HEK293 (cell line): ENCODE results near the gene PCID2.

ENCODE experiments used
- INSM2 ChIP-seq: fragments of 450-650 bp; formaldehyde crosslinking; IDR thresholded peaks from 2 replicates; pipeline ENCODE4 v1.5.1; 2016; ENCODE audit warnings: missing biosample characterization, missing genetic modification characterization
- KLF8 ChIP-seq: fragments of 450-650 bp; formaldehyde crosslinking; IDR thresholded peaks from 2 replicates; pipeline ENCODE4 v1.5.1; 2016; ENCODE audit warnings: missing biosample characterization, missing genetic modification characterization
- PRDM1 ChIP-seq: fragments of 450-650 bp; formaldehyde crosslinking; IDR thresholded peaks from 2 replicates; pipeline ENCODE4; 2016; ENCODE audit warnings: missing biosample characterization, missing genetic modification characterization
- PRDM2 ChIP-seq: fragments of 450-650 bp; formaldehyde crosslinking; IDR thresholded peaks from 2 replicates; pipeline ENCODE4 v1.5.1; 2016; ENCODE audit warnings: missing biosample characterization, missing genetic modification characterization, borderline replicate concordance
- SP3 ChIP-seq: fragments of 450-650 bp; formaldehyde crosslinking; IDR thresholded peaks from 2 replicates; pipeline ENCODE4 v1.5.1; 2016; ENCODE audit warnings: missing biosample characterization, missing genetic modification characterization
- WT1 ChIP-seq: fragments of 450-650 bp; formaldehyde crosslinking; IDR thresholded peaks from 2 replicates; pipeline ENCODE4 v1.5.1; 2016; ENCODE audit warnings: missing biosample characterization, missing genetic modification characterization
- ZBTB11 ChIP-seq: fragments of 450-650 bp; formaldehyde crosslinking; conservative IDR thresholded peaks from 2 replicates; pipeline ENCODE4 v1.5.1; 2016; ENCODE audit warnings: low read depth, missing biosample characterization, missing genetic modification characterization
- ZBTB8A ChIP-seq: fragments of 450-650 bp; formaldehyde crosslinking; IDR thresholded peaks from 2 replicates; pipeline ENCODE4 v1.5.1; 2016; ENCODE audit warnings: missing biosample characterization, missing genetic modification characterization
- ZNF112 ChIP-seq: fragments of 450-650 bp; formaldehyde crosslinking; IDR thresholded peaks from 2 replicates; pipeline ENCODE4 v1.5.0; 2017; ENCODE audit warnings: missing biosample characterization, missing genetic modification characterization
- ZNF114 ChIP-seq: fragments of 450-650 bp; formaldehyde crosslinking; IDR thresholded peaks from 2 replicates; pipeline ENCODE4 v1.5.0; 2017; ENCODE audit warnings: missing biosample characterization, missing genetic modification characterization
- ZNF132 ChIP-seq: fragments of 450-650 bp; formaldehyde crosslinking; IDR thresholded peaks from 2 replicates; pipeline ENCODE4 v1.5.1; 2017; ENCODE audit warnings: missing biosample characterization, missing genetic modification characterization, borderline replicate concordance
- ZNF175 ChIP-seq: fragments of 450-650 bp; formaldehyde crosslinking; IDR thresholded peaks from 2 replicates; pipeline ENCODE4 v1.5.1; 2016; ENCODE audit warnings: missing biosample characterization, missing genetic modification characterization
- ZNF221 ChIP-seq: fragments of 450-650 bp; formaldehyde crosslinking; IDR thresholded peaks from 2 replicates; pipeline ENCODE4 v1.5.1; 2017; ENCODE audit warnings: missing biosample characterization, missing genetic modification characterization, borderline replicate concordance
- ZNF341 ChIP-seq: fragments of 450-650 bp; formaldehyde crosslinking; IDR thresholded peaks from 2 replicates; pipeline ENCODE4; 2016; ENCODE audit warnings: low read depth, missing biosample characterization, missing genetic modification characterization
- ZNF518A ChIP-seq: fragments of 450-650 bp; formaldehyde crosslinking; conservative IDR thresholded peaks from 2 replicates; pipeline ENCODE4 v1.5.1; 2016; ENCODE audit warnings: low read depth, missing biosample characterization, missing genetic modification characterization
- ZNF530 ChIP-seq: fragments of 450-650 bp; formaldehyde crosslinking; IDR thresholded peaks from 2 replicates; pipeline ENCODE4 v1.5.1; 2016; ENCODE audit warnings: low read depth, missing biosample characterization, missing genetic modification characterization
- ZNF544 ChIP-seq: fragments of 450-650 bp; formaldehyde crosslinking; IDR thresholded peaks from 2 replicates; pipeline ENCODE4 v1.5.0; 2017; ENCODE audit warnings: missing biosample characterization, missing genetic modification characterization
- ZNF548 ChIP-seq: fragments of 450-650 bp; formaldehyde crosslinking; IDR thresholded peaks from 2 replicates; pipeline ENCODE4 v1.5.1; 2016; ENCODE audit warnings: missing biosample characterization, missing genetic modification characterization
- ZNF549 ChIP-seq: fragments of 450-650 bp; IDR thresholded peaks from 2 replicates; pipeline ENCODE4 v1.5.1; 2018; ENCODE audit warnings: missing biosample characterization, missing genetic modification characterization, mild to moderate bottlenecking, inconsistent platforms, moderate library complexity
- ZNF707 ChIP-seq: fragments of 450-650 bp; formaldehyde crosslinking; IDR thresholded peaks from 2 replicates; pipeline ENCODE4 v1.5.1; 2016; ENCODE audit warnings: missing biosample characterization, missing genetic modification characterization
- ZNF76 ChIP-seq: fragments of 450-650 bp; formaldehyde crosslinking; IDR thresholded peaks from 2 replicates; pipeline ENCODE4; 2016; ENCODE audit warnings: low read depth, missing biosample characterization, missing genetic modification characterization, borderline replicate concordance

The PCID2 gene

GRCh38 chr13:113208421-113209335, at the start of gene PCID2 (continued):
- TF ChIP-seq ZNF76 (tag by site-specific recombination): peak; percentile 87
- no peak for TF ChIP-seq ZNF544
- peak; percentile 99 for TF ChIP-seq ZBTB11 (tag by site-specific recombination)
- no peak for TF ChIP-seq ZNF112
- peak; percentile 94 for TF ChIP-seq INSM2
- TF ChIP-seq ZBTB8A: peak; percentile 95
- no peak for TF ChIP-seq ZNF707 (tag by site-specific recombination)
- no peak for TF ChIP-seq PRDM2 (tag by site-specific recombination)
- TF ChIP-seq ZNF548 (tag by site-specific recombination): no peak
- TF ChIP-seq KLF8: peak; percentile 85
- no peak for TF ChIP-seq WT1 (tag by site-specific recombination)
- TF ChIP-seq ZNF530 (tag by site-specific recombination): no peak
- TF ChIP-seq SP3 (tag by site-specific recombination): peak; percentile 82
- TF ChIP-seq ZNF175: no peak
- 0 out of 2 replicates have a peak, but pooled peaks have one; percentile 21 for TF ChIP-seq PRDM1 (tag by site-specific recombination)
- TF ChIP-seq ZNF221 (tag by site-specific recombination): no peak
- TF ChIP-seq ZNF518A (tag by site-specific recombination): peak; percentile 52; the same call in 1 of the 2 replicates
- TF ChIP-seq ZNF549 (tag by site-specific recombination): no peak
- no peak for TF ChIP-seq ZNF114
- TF ChIP-seq ZNF132 (tag by site-specific recombination): no peak
- TF ChIP-seq ZNF341 (tag by site-specific recombination): peak; percentile 30; the same call in 1 of the 2 replicates
